ENCODE measurements around the gene DPH2.

GRCh38 chr1:43994071-43994470 is 24.3 kb downstream of the DPH2 start:
- TF ChIP-seq CTCF (IDR thresholded peaks at IDR 0.05) (no peak), POLR2A (IDR thresholded peaks at IDR 0.05) (no peak)

All from breast epithelium (tissue), 3 donors.